PFSK-1 (cell line): ENCODE results near the gene DOCK10.

Experiments
- POLR2AphosphoS5 ChIP-seq: IDR thresholded peaks from 2 replicates; pipeline ENCODE4 v1.6.1; 2012; ENCODE audit warnings: low read depth, mild to moderate bottlenecking, control low read depth, low read length, moderate library complexity
- TAF1 ChIP-seq: IDR thresholded peaks from 2 replicates; pipeline ENCODE4 v1.6.1; 2012; ENCODE audit warnings: low read length, control low read depth, borderline replicate concordance; ENCODE audit not compliant: insufficient read depth
- TF ChIP-seq, protein P1 (sequence below), 2 experiments: IDR thresholded peaks; 2 replicates each; pipeline versions ENCODE4 v1.6.1 to v1.8.0; 2011 to 2012; ENCODE audit warnings: low read depth in 2 of 2, low read length in 2 of 2, control low read depth in 1 of 2, inconsistent platforms in 1 of 2, mild to moderate bottlenecking in 1 of 2, moderate library complexity in 1 of 2; ENCODE audit not compliant: insufficient read depth in 1 of 2

DNA sequence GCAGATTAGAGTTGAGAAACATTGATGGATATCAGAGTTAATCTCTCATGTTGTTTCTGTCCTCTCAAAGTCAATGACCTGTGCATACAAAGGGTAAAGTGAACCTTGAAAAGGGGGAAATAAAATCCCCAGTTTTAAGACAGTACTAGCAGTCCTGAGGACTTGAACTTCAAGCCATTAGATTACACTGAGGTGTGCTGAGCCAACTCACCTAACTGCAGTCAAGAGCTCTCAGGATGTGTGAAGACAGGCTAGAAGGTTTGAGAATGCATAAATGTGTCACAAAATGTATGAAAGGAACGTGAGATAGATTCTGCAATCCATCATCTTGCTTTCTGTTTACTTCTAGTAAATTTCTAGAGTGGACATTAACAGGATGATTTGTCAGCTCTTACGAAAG is 35.5 kb downstream of the DOCK10 start:
- TF ChIP-seq POLR2AphosphoS5 (no peak), TAF1 (no peak)
- TF ChIP-seq, protein P1, sequence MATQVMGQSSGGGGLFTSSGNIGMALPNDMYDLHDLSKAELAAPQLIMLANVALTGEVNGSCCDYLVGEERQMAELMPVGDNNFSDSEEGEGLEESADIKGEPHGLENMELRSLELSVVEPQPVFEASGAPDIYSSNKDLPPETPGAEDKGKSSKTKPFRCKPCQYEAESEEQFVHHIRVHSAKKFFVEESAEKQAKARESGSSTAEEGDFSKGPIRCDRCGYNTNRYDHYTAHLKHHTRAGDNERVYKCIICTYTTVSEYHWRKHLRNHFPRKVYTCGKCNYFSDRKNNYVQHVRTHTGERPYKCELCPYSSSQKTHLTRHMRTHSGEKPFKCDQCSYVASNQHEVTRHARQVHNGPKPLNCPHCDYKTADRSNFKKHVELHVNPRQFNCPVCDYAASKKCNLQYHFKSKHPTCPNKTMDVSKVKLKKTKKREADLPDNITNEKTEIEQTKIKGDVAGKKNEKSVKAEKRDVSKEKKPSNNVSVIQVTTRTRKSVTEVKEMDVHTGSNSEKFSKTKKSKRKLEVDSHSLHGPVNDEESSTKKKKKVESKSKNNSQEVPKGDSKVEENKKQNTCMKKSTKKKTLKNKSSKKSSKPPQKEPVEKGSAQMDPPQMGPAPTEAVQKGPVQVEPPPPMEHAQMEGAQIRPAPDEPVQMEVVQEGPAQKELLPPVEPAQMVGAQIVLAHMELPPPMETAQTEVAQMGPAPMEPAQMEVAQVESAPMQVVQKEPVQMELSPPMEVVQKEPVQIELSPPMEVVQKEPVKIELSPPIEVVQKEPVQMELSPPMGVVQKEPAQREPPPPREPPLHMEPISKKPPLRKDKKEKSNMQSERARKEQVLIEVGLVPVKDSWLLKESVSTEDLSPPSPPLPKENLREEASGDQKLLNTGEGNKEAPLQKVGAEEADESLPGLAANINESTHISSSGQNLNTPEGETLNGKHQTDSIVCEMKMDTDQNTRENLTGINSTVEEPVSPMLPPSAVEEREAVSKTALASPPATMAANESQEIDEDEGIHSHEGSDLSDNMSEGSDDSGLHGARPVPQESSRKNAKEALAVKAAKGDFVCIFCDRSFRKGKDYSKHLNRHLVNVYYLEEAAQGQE (IDR thresholded peaks at IDR 0.05; ENCODE audit: insufficient read depth in 1 of 2, low read depth in 2 of 2, low read length in 2 of 2), result no peak
